AG08396 (cell line): ENCODE results near the gene IDH2.
"Not testable (repeated sequence)": the region's sequence is repeated elsewhere in the genome, so short reads cannot be mapped to it uniquely, and the experiment has no call there.

Experiments
- DNase-seq: peaks from one replicate; pipeline ENCODE4 v3.0.0; 2012; ENCODE audit warnings: low spot score, mixed read lengths

IDH2 gene

DNA sequence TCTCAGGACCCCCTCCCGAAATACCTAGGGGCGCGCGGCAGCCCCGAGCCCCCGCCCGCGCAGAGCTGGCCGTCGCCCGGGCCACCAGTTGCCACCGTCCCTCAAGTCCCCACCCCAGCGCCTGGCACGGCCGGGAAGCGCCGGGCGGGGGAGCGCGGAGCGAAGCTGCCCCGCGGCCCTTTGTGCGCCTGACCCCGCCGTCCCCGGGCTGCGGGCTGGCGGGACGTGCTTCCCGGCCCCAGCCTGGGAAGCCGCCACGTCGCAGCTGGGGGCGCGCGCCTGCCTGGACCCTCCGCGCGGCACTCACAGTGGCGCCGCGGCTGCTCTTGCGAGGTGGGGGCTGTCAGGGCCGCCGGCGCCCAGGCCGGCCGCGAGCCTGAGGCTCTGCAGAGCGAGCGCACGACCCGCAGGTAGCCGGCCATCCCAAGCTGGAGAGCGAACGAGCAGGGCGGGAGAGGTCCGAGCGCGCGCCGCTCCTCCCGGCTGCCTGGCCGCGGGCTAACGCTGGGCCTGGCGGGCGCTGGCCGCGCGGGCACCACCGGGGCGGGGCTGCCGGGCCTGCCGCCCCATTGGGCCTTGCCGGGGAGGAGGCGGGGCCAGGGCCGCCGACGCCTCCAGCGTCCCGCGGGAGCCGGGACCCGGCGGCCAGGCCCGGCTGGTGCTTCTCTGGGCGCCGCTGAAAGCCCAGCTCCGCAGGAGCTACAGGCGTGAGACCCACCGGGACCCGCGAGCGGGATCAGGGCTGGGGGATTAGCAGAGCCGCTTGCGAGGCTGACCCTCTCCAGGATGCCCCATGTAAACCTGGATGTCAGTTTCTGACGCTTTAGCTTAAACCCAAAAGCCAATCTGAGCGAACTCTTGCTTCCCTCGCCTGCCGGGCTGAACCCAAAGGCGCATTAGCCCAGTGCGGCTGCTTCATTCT is at the start of gene IDH2:
Gene IDH2 (minus strand): TSS at position 500 of the 922 bp plus-strand sequence. CDS start 78 bp downstream, at position 422.
- DNase-seq = peak; percentile 96

DNA sequence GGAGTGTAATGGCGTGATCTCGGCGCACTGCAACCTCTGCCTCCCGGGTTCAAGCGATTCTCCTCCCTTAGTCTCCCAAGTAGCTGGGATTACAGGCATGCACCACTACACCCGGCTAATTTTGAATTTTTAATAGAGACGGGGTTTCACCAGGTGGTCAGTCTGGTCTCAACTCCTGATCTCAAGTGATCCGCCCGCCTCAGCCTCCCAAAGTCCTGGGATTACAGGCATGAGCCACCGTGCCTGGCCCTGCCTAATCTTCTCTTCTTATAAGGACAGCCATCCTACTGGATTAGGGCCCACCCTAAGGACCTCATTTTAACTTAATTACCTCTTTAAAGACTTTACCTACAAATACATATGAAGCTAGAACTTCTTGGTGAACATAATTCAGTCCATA is 48.3 kb upstream of the IDH2 start:
- DNase-seq = not testable (repeated sequence)

DNA sequence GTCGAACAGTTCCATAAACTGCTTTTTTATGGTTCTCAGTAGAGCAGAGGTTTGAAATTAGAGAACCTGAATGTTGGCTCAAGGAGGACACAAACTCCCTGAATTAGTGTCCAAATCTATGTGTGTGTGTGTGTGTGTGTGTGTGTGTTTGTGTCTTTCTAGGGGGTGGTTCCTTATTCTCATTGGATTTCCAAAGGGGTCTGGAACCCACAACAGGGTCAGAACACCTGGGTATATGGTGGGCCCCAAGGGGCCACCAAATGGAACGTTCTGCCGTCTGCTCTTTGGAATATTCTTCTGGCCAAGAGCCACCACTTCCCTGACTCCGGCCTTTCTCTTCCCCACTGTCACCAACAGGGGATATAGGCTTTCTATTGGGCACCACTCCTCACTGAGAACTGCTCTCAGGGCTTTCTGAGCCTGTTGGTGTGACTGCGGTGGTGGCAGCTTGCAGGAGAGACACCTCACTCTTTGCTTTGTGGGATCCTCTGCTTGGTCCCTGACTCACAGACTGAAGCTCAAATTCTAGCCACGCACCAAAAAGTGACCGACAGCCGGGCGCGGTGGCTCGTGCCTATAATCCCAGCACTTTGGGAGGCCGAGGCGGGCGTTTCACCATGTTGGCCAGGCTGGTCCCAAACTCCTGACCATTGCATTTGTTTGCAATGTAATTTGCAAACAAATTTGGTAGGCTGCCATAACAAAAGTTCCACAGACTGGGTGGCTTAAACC is 47.5 kb upstream of the IDH2 start:
- DNase-seq = no peak

DNA sequence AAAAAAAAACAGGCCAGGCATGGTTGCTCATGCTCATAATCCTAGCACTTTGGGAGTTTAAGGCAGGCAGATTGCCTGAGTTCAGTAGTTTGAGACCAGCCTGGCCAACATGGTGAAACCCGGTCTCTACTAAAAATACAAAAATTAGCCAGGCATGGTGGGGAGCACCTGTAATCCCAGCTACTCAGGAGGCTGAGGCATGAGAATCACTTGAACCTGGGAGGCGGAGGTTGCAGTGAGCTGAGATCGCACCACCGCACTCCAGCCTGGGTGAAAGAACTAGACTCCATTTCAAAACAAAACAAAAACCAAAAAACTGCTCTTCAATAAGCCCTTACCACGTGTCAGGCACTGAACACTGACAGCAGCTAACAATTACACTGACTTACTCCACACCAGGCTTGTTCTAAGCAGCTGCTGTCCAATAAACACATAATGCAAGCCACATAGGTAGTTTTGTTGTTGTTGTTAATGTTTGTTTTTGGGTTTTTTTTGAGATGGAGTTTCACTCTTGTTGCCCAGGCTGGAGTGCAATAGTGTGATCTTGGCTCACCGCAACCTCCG is 44.0 kb upstream of the IDH2 start:
- DNase-seq = not testable (repeated sequence)

DNA sequence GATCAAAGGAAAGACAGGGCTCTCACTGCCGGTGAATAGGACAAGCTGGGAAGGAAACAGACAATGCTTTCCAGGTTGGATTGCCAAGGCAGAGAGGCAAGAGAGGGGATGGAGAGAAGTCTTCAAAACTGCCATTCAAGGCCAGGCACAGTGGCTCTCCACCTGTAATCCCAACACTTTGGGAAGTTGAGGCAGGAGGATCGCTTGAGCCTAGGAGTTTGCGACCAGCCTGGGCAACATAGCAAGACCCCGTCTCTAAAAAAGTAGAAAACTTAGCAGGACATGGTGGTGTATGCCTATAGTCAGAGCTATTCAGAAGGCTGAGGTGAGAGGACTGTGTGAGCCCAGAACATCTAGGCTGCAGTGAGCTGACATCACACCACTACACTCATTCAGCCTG is 43.5 kb upstream of the IDH2 start:
- DNase-seq = no peak

DNA sequence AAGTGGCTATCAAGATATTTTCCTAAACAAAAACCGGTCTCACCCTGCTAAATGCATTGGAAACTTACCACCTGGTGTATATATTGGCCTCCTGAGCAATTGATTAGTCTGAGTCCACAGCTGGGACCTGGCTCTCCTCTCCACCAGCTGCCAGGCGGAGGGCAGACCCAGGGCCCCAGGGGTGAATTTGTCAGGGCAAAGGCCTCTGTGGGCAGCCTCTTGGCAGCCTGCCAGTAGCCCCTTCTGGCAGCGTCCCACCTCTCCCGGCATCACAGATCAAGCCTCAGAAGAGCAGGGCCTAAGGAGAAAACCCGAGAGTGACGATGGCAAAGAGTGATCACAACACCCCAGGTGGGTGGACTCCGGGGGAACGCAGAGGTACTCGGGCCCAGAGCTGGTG is 43.0 kb upstream of the IDH2 start:
- no peak for DNase-seq

DNA sequence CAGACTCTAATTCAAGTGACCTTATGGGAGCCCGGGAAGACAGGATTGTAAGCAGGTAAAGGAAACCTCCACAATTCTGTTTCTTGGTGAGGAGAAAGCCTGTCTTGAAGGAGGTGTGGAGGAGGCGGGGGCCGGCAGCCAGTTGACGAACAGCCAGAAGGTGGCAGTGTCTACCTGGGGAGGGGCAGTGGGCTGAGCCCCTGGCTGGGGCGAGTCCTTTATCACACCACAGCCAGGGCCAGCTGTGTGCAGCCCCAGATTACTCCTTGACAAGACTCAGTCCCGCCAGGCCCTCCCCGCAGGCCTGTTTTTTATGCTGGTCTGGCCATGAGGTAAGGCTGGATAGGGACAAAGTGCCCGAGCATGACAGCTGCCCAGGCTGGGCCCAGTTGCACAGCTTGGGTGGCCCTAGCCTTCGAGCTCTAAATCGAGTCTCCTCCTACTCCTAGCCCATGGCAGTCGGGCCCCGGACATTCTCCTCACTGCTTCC is 40.9 kb upstream of the IDH2 start:
- peak; percentile 34 for DNase-seq

DNA sequence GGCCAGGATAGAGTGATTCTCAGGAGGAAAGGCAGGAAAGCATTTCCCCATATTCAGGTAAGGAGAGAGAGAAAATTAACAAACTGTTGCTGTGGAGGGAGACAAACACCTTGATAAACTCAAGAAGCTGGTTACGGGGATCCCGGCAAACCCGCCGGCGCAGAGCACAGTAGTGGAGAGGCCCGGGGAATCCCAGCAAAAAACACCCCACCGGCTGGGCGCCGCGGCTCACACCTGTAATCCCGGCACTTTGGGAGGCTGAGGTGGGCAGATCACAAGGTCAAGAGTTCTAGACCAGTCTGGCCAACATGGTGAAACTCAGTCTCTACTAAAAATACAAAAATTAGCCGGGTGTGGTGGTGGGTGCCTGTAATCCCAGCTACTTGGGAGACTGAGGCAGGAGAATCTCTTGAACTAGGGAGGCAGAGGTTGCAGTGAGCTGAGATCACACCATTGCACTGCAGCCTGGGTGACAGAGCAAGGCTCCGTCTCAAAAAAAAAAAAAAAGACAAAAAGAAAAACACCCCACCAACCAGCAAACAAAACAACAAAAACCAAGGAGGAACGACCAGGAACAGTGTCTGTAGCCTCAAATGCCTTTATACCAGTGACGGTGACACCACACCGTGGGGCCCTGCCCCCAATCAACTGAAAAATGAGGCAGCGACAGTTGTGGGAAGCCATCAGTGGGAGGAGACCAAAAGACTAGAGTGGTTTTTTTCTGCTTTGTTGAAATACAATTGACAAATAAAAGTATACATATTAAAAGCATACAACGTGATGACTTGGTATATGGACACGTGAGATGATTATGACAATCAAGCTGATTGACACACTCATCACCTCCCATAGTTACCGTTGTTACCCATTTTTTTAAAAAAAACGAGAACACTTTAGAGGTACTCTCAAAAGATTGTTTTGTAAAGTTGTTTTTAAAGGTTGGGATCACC is 40.2 kb upstream of the IDH2 start:
- DNase-seq = no peak

DNA sequence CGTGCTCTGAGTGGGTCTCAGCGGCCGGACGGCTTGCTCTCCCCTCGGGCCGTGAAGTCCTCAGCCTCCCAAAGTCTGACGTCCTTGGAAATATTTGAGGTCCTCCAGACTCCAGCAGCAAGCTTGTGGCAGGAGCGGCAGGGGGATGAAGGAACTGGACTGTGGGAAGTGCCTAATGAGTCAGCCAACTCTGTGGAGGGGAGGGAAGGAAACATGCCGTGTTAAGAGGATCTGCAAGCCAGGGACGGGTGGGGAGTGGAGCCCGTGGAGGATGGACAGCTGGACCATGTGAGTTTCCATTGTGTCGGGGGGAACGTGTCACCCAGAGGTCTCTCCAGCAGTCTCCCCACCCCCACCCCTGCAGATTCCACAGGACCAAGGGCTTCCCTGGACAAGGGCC is 39.4 kb upstream of the IDH2 start:
- peak; percentile 58 for DNase-seq

DNA sequence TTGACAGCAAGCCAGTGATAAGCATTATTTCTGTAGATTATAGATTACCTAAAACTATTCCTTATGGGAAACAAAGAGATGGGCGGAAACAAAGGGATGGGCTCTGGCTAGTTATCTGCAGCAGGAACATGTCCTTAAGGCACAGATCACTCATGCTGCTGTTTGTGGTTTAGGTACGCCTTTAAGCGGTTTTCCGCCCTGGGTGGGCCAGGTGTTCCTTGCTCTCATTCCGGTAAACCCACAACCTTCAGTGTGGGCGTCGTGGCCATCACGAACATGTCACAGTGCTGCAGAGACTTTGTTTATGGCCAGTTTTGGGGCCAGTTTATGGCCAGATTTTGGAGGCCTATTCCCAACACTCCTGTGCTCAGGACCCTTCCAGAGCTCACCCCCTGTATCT is 37.3 kb upstream of the IDH2 start:
- DNase-seq = not testable (repeated sequence)

DNA sequence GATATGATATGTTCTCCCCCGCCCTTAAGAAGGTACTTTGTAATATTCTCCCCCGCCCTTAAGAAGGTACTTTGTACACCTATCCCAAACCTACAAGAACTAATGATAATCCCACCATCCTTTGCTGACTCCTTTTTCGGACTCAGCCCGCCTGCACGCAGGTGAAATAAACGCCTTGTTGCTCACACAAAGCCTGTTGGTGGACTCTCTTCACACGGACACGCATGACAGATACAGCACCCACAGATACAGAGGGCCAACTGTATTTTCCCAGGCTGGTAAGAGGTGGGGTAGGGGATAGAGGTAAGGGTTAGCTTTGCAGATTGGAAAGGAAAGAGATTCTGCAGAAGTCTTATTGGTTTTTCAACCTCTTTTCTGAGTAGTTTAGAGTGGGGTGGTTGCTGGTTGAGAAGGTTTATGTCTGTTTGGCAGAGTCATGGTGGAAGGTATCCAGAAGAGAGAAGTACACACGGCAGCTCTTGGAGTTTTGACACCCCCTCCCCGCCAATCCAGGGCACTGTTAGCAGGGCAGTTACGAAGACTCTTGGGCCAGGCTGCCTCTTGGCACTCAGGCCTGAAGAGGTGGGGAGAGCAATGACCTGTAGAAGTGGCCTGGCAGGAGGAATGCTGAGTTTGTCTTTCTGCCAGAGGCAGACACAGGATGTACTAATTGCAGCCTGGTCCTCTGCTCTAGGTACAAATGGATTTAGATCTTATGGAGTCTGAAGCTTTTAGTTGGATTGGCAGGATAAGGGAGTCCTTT is 36.0 kb upstream of the IDH2 start:
- no peak for DNase-seq

DNA sequence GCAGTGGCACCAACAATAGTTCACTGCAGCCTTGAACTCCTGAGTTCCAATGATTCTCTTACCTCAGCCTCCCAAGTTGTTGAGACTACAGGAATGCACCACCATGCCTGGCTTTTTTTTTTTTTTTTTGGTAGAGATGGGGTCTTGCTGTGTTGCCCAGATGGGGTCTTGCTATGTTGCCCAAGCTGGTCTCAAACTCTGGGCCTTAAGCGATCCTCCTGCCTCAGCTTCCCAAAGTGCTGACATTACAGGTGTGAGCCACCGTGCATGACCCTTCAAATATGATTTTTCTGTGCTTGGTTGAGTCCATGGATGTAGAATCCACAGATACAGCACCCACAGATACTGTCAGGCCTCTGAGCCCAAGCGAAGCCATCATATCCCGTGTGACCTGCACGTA is 30.2 kb upstream of the IDH2 start:
- no peak for DNase-seq

DNA sequence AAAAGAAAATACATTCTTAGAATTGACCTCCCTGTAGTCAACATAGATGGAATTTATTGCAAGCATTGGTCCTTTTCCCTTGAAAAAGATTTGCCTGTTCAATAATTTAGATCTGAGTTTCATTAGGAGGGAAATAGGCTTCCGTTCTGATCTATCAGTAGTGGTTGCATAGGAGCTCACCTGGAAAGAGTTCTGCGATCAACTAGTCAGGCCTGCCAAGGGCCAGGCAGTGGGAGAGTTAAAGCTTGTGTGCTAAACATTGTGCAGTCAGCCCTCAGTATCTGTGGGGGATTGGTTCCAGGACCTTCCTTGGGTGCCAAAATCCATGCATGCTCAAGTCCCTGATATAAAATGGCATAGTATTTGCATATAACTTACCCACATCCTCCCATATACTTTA is 29.6 kb upstream of the IDH2 start:
- no peak for DNase-seq

DNA sequence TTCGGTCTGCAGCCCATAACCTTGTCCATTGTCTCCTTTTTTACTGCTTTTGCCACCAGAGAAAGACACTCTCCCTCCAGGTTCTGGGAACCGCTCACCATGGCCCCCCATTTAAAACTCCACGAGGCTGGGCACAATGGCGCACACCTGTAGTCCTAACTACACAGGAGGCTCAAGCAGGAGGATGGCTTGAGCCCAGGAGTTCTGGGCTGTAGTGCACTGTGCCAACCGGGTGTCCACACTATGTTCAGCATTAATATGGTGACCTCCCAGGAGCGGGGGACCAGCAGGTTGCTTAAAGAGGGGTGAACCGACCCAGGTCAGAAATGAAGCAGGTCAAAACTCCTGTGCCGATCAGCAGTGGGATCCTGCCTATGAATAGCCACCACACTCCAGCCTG is 28.0 kb upstream of the IDH2 start:
- no peak for DNase-seq

DNA sequence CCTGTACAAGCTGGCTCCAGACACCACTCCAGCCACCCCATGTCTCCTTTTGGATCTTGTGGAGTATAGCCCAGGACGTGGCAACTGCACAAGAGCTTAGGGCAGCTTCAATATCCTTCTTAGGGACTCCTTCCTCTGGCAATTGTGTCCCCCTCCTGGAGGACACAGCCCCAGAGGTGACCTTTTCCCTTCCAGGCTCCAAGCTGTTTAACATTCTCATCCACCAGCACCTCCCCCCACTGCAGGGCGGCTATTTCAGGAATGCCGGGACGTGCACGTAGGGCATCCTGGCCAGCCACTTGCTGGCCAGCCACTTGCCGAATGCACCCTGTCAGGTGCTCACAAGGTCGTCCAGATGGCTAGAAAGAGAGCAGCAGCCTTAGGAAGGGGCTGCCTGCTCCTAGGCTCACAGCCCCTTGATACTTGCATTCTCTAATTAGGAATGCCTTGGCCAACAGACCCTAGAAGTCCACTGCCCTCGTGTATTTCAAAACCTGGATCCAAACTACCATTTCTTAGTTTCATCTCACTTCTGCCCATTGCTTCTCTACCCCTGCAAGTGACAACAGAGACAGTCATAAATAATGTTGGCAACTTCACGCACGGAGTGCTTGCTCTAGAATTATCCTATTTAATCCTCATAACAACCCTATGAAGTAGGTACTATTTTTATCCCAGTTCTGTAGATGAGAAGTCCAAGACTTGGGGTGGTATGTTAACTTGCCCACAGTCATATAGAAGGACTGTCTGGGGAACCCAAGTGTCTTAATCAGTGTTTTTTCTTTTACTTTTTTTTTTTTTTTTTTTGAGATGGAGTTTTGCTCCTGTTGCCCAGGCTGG is 24.5 kb upstream of the IDH2 start:
- no peak for DNase-seq

DNA sequence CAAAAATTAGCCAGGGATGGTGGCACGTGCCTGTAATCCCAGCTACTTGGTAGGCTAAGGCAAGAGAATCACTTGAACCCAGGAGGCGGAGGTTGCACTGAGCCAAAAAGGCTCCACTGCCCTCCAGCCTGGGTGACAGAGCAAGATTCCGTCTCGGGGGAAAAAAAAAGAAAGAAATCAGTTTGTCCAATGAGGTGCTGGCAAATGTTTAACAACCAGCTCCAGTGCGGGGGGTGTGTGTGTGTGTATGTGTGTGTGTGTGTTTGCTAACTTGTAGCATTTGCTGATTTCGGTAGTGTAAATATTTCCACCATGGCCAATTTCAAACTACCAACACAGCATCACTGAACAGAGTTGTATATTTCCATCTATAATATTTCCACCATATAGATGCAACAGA is 23.8 kb upstream of the IDH2 start:
- no peak for DNase-seq

DNA sequence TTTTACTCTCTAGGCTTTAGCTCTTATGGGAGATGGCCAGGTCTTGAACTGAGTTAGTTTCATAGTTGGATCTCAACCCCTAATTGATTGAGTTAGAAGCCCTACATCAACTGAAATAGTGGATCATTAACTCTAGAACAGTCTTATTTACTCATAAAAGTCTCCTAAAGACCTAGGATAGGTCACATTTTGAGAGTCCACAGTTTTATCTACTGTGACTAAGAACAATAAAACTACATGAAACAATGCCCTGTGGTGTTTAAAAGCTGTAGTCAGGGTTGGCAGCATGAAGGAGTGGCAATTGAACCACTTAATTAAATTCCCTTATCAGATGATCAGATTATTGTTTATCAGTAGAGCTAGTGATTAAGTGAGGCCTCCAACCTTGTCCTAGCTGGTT is 22.2 kb upstream of the IDH2 start:
- no peak for DNase-seq

DNA sequence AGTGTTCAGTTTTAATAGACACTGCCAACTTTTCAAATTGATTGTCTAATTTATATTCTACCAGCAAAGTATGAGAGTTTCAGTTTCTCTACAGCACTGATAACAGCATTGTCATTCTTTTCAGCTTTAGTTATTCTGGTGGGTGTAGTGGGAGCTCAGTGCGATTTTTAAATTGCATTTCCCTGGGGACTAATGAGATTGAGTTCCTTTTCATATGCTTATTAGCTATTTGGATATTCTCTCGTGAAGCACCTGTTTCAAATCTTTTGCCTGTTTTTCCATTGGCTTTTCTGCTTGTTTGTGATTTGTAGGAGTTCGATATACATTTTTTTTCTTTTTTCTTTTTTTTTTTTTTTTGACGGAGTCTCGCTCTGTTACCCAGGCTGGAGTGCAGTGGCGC is 18.8 kb upstream of the IDH2 start:
- no peak for DNase-seq

DNA sequence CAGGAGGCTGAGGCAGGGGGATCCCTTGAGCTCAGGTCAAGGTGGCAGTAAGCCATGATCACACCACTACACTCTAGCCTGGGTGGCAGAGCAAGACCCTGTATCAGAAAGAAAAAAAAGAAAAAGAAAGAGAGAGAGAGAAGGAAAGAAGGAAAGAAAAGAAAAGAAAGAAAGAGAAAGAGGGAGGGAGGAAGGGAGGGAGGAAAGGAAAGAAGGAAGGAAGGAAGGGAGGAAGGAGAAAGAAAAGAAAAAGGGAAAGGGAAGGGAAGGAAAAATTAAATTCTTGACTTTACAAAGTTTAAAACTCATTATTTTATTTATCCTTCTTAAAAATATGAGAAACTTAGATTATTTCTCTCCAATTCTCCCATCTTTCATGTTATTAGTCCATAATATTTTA is 17.1 kb upstream of the IDH2 start:
- DNase-seq = no peak

DNA sequence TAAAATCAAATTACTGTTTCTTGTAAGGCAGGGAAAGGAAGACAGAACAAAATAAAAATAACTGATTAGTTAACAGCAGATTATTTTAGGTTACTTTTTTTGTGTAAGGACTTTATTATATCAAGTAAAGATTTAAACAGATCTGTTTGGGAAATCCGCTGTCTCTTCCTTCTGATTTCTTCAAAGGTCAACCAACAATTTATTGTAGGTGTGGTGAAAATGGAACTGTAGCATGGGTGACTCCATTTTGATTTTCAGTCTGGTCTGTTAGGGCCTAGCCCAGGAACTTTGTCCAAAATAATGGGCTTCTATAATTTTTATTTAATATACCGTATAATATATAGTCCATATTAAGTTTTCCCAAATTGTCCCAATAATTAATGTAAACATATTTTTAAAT is 13.5 kb upstream of the IDH2 start:
- DNase-seq = no peak
